Fibroblast of lung (primary cell): ENCODE measurements around the gene C1QTNF3. TPM values are rescaled to one million over a fixed set of nuclear protein-coding genes. Genes with fewer than 3 reads are reported as not detected.
"Not testable (repeated sequence)": the region's sequence is repeated elsewhere in the genome, so short reads cannot be mapped to it uniquely, and the experiment has no call there.

Experiments
- DNase-seq, 2 donors: peaks; one replicate each; pipeline versions ENCODE4 v3.0.0 to v3.0.0-alpha.2; 2010; ENCODE audit warnings: low read depth in 2 of 2
- H2AFZ ChIP-seq: 2 replicates; pipeline ENCODE4 v1.5.1; 2012; ENCODE audit warnings: low read length, control low read depth, inconsistent platforms
- H3K27ac ChIP-seq: 2 replicates; pipeline ENCODE4 v1.5.1; 2011; ENCODE audit warnings: low read length, control low read depth; ENCODE audit not compliant: insufficient read depth
- H3K27me3 ChIP-seq: 2 replicates; pipeline ENCODE4 v1.5.1; 2011; ENCODE audit warnings: mild to moderate bottlenecking, low read length; ENCODE audit not compliant: control insufficient read depth, insufficient read depth
- H3K36me3 ChIP-seq: 2 replicates; pipeline ENCODE4 v1.5.1; 2011; ENCODE audit warnings: low read length; ENCODE audit not compliant: control insufficient read depth, insufficient read depth
- H3K4me1 ChIP-seq: 2 replicates; pipeline ENCODE4 v1.5.1; 2011; ENCODE audit warnings: low read length; ENCODE audit not compliant: control insufficient read depth, insufficient read depth; ENCODE audit errors: extremely low read depth
- H3K4me2 ChIP-seq: 2 replicates; pipeline ENCODE4 v1.5.1; 2011; ENCODE audit warnings: low read length, control low read depth; ENCODE audit not compliant: insufficient read depth; ENCODE audit errors: extremely low read depth
- H3K4me3 ChIP-seq, 4 experiments: fragments of 200-600 bp in 1 of 4; sonication (generic) in 1 of 4; replicated peaks in 1 of 4; 2 replicates each; pipeline ENCODE4 v1.5.1; 2011 to 2016; ENCODE audit warnings: low read length in 4 of 4, low read depth in 3 of 4, mild to moderate bottlenecking in 3 of 4, control low read depth in 2 of 4, inconsistent platforms in 1 of 4, mixed read lengths in 1 of 4; ENCODE audit not compliant: insufficient read depth in 1 of 4; ENCODE audit errors: control extremely low read depth in 1 of 4
- H3K79me2 ChIP-seq: 2 replicates; pipeline ENCODE4 v1.5.1; 2012; ENCODE audit warnings: mild to moderate bottlenecking, low read length, inconsistent platforms; ENCODE audit not compliant: control insufficient read depth, insufficient read depth
- H3K9ac ChIP-seq: 2 replicates; pipeline ENCODE4 v1.5.1; 2011; ENCODE audit warnings: mild to moderate bottlenecking, low read length, control low read depth; ENCODE audit not compliant: insufficient read depth
- H3K9me3 ChIP-seq: 2 replicates; pipeline ENCODE4 v1.5.1; 2012; ENCODE audit warnings: low read depth, low read length; ENCODE audit not compliant: control insufficient read depth, insufficient read depth
- H4K20me1 ChIP-seq: 2 replicates; pipeline ENCODE4 v1.5.1; 2011; ENCODE audit warnings: low read length; ENCODE audit not compliant: control insufficient read depth, insufficient read depth; ENCODE audit errors: extremely low read depth
- polyA plus RNA-seq, 2 donors: library from polyadenylated mRNA; depleted of rRNA in 1 of 2; stranded (reverse) in 1 of 2; unstranded in 1 of 2; fragments of >200 nt; gene quantifications; 2 replicates each; pipeline ENCODE4 v1.2.1, GENCODE V29; 2011 to 2012; ENCODE audit warnings: missing spikeins in 1 of 2
- total RNA-seq: library from RNA; depleted of rRNA; stranded (reverse); fragments of >200 nt; gene quantifications from 2 replicates; pipeline ENCODE4 v1.2.1, GENCODE V29; 2014

Gene C1QTNF3
- total and polyA plus RNA-seq, 2 donors (not counting 1 experiment from before 2014, with no cell fraction given) = 0.68 to 1.2 TPM

DNA sequence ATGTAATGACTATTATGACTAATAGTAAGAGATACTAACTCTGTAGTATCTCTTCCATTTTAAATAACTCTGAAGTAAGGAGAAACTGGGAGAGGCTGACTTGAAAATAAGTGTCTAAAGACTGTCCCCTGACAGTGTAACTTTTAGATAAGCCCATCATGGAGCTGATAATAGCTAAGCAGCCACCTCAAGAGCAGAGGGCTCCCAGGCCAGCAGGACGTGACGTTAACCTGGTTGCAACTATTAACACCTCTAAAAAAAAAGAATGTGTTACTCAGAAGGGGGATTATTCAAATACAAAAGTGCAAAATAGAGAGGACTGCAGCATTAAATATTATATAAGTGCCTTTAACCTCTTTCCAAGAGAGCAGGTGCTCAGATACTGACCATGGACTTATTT, 34.6 kb upstream of the C1QTNF3 start:
- H3K27me3 ChIP-seq, H3K27ac ChIP-seq, H3K4me1 ChIP-seq, H3K4me3 ChIP-seq, H3K9ac ChIP-seq, H4K20me1 ChIP-seq, H3K36me3 ChIP-seq, H2AFZ ChIP-seq, H3K4me2 ChIP-seq, H3K9me3 ChIP-seq, H3K79me2 ChIP-seq, DNase-seq: not testable (repeated sequence)

DNA sequence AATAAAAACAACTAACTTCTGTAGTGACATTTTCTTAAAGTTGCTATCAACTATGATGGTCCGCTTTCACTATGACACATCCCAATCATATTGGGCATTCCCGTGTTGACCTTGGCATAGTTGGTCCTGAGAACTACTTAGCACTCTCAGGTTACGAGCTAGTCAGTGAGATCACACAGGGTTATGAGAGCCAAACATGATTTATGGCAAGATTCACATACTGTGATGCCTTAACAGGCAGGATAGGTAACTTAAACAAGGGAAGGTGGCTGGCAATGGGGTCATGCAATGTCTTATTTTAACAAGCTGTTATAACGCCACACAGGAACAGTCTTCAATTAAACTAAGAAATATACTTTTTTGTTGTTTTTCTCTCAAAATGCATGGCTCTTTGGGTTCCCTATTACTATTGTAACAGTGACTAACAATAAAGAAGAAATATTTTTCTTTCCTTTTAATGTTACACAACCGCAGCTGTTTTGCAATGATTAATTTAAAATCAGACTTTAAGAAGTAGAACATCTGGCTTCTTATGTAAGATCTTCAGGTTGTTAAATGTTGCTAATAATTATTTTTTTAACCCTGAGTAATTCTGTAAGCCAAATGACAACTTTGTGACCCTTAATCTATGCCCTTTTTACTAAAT, 33.8 kb upstream of the C1QTNF3 start:
- H3K4me1 ChIP-seq, H3K4me2 ChIP-seq, H3K36me3 ChIP-seq: not testable (repeated sequence)

DNA sequence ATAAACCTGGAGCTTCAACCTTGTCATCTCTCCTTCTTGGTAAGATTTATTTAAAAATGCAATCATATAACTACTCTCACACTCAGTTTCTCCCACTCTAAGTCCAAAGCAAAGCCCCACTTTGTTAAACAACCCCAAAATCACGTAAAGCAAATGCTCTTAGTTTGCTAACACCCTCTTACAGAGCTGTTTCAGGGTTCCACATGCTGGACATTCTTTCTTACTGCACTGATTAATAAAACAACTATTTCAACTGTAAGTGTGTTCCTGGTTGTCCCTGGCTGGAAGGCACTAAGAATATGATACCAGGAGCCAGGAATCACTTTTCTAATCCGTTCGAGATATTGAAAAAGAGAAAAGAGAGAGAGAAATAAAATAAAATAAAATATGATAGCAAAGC, 31.5 kb upstream of the C1QTNF3 start:
- not testable (repeated sequence) for H3K4me2 ChIP-seq, H3K4me1 ChIP-seq, H3K9me3 ChIP-seq, H3K36me3 ChIP-seq, H3K79me2 ChIP-seq, H3K27ac ChIP-seq, H3K4me3 ChIP-seq, H2AFZ ChIP-seq, H3K27me3 ChIP-seq, H3K9ac ChIP-seq, H4K20me1 ChIP-seq
- DNase-seq = peak in 1 of 2 donors; percentile 18

More for the DNA sequence above, 33.8 kb upstream of the C1QTNF3 start:
- H4K20me1 ChIP-seq, H3K79me2 ChIP-seq, H3K27ac ChIP-seq, H3K9me3 ChIP-seq, H3K27me3 ChIP-seq, H3K9ac ChIP-seq, H2AFZ ChIP-seq, H3K4me3 ChIP-seq: not testable (repeated sequence)
- peak in 1 of 2 donors; percentile 24 for DNase-seq

DNA sequence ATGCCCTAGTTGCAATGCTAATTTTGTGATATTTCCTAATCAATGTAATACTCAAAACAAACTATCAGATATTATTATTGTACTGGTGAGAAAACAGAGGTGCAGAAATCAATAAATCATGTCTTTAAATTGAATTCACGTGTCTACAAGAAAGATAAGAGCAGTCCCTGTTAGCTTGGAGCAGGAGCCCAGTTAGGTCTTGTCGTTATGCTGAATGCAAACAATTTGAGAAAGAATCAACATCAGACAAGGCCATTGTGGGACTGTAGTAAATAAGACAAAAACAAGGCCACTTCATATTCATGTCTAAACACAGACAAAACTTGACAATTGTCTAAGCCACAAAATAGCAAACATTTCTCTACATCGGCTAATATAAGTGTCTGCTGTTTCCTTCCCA, 31.1 kb upstream of the C1QTNF3 start:
- not testable (repeated sequence) for H3K9me3 ChIP-seq, H3K9ac ChIP-seq, H3K4me3 ChIP-seq, H3K27ac ChIP-seq, H3K27me3 ChIP-seq, H2AFZ ChIP-seq, H4K20me1 ChIP-seq, H3K4me2 ChIP-seq, DNase-seq, H3K36me3 ChIP-seq, H3K4me1 ChIP-seq, H3K79me2 ChIP-seq

DNA sequence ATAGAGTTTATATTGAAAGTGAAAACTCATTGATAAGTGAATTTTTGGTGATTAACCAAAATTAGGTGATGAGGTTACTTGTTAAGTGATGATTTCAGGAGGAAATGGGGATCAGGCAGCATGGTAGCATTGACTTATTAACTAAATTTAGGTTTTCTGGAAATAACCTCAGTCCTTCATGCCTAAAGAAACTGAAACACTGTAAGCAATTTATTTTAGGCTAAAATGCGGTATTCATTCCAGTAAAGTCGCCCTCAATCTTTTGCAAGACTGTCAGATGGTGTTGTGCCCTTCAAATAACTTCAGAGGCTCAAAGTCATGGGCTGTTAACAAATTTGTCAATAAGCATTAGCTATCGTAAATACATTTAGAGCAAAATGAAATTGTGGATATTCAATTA, 27.6 kb upstream of the C1QTNF3 start:
- H3K9me3 ChIP-seq, H3K79me2 ChIP-seq, H3K4me1 ChIP-seq, H2AFZ ChIP-seq, H3K4me3 ChIP-seq, H4K20me1 ChIP-seq, H3K9ac ChIP-seq, H3K4me2 ChIP-seq, H3K36me3 ChIP-seq, H3K27ac ChIP-seq, H3K27me3 ChIP-seq, DNase-seq: not testable (repeated sequence)
